GM19372 (cell line): ENCODE results near the gene ZFPL1.

Experiments
- ATAC-seq: cut with Tn5 transposase; IDR thresholded peaks from one replicate; pipeline ENCODE4 v1.9.1; 2021; ENCODE audit warnings: mild to moderate bottlenecking, low read depth, moderate library complexity; ENCODE audit not compliant: unreplicated experiment

Gene ZFPL1

DNA sequence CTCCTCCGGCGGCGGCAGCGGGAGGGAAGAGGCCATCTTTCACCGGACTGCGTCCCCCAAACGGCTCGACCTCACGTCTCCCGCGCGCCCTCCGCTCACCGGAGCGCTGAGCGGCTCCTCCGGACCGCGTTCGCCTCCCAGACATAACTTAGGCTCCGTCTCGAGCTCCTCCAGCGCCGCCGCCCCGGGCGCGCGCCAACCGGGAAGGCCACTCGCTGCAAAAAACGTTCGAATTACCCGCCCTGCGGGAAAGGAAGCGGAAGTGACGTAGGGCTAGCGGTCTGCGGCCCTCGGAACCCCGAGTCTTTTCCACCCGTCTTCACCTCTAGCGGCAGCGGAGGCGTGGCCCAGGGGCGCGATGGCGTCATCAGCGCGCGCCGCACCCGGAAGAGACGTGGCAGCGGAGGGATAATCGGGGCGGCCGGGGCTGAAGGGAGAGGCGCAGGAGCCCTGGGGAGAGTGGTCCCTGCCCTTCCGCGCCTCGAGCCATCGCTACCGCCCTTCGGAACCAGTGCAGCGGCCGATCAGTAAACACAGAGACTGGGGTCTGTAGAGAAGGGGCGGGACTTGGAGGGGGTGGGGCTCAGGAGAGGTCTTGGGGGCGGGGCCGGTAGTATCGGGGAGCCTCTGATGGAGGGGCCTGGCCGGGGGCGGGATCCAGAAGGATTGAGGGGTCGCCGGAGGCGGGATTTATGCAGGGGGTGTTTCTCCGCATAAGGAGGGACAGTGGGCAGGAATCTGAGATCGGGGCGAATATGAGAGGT is at the start of gene ZFPL1, which contains the start of gene CDCA5:
ZFPL1 (plus strand) TSS at position 389 of the 764 bp plus-strand sequence. CDS start 477 bp downstream, outside the sequence.
CDCA5 (minus strand) TSS at position 207 of the 764 bp plus-strand sequence; CDS start at position 145, 62 bp downstream.
- peak; percentile 92 for ATAC-seq

DNA sequence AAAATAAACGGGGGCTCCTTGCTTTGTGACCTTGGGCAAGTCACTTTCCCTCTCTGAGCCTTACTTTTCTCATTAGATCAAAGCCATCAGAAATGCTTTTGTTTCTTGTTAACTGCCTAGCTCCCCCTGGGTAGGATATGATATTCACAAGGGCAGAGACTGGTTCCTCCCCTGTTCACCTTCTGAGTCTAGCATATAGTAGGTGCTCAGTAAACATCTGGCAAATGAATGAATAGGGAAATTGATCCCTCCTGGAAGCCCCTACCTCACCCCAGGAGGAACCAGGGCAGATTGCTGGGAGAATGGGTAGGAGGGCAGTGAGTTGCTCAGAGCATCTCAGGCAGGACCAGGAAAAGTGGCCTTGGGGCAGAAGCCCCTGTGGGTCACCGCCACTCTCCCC is 49.6 kb upstream of the ZFPL1 start:
- no peak for ATAC-seq

- ATAC-seq: no peak
Observed at GRCh38 chr11:65035579-65035978, 48.4 kb upstream of the ZFPL1 start.

DNA sequence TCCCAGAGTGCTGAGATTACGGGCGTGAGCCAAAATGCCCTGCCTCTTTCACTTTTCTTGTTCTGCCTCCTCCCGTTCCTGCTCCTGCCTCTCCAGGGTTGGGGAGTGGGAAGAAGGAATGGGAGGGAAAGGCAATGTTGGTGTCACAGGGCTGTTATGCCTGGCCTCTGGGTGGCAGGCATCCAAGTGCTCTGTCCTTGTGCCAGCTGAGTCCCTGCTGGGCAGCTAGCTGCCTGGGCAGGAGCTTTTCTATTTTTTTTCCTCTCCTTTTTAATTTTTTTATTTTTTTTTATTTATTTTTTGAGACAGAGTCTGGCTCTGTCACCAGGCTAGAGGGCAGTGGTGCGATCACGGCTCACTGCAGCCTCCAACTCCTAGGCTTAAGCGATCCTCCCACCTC is 47.1 kb upstream of the ZFPL1 start:
- no peak for ATAC-seq

GRCh38 chr11:65040520-65040846 is 43.5 kb upstream of the ZFPL1 start:
- ATAC-seq: no peak

GRCh38 chr11:65040847-65041622 is 43.0 kb upstream of the ZFPL1 start, which contains the start of gene SAC3D1:
SAC3D1 (plus strand) TSS chr11:65041210; CDS start chr11:65041293, 83 bp downstream.
- ATAC-seq: peak; percentile 84

GRCh38 chr11:65042891-65043290 is 41.1 kb upstream of the ZFPL1 start:
- ATAC-seq: no peak

DNA sequence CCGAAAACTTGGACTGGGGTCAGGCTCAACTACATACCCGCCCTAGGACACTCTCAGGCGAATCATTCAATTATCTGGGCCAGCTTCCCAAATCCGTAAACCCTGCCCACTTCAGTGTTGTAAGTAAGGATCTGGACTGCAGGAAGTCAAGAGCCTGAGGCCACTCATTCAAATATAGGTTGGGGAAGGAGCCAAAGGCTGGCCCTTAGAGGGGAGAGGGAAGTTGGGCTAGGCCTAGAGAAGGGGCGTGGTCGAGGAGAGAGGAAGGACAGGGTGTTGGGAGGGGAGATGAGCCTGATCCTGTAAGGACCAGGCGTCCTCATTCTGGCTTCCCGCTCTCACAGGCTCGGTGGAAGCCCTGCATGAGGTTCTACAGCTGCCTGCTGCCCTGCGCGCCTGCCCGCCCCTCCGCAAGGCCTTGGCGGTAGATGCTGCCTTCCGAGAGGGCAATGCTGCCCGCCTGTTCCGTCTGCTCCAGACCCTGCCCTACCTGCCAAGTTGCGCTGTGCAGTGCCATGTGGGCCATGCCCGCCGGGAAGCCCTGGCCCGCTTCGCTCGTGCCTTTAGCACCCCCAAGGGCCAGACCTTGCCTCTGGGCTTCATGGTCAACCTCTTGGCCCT is 40.0 kb upstream of the ZFPL1 start:
- ATAC-seq: no peak

GRCh38 chr11:65045061-65045460 is 39.0 kb upstream of the ZFPL1 start:
- ATAC-seq: no peak

DNA sequence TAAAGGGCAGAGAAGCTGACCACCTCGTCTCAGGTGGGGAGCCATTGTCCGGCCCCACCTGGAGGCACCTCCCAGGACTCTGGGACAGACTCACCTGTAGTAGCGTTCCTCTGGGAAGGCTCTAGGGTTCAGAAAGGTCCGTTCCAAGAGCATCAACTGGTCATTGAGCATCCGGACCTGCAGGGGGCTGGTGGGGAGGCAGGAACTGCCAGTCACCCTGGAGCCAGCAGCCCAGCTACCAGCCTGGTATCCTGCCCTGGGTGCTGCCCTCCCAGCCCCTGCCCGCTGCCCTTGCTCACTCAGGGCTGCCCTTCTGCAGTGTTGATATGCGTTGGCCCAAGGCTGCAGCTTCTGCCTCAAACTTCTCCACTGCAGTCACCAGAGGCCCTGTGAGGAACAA is 38.3 kb upstream of the ZFPL1 start:
- no peak for ATAC-seq

DNA sequence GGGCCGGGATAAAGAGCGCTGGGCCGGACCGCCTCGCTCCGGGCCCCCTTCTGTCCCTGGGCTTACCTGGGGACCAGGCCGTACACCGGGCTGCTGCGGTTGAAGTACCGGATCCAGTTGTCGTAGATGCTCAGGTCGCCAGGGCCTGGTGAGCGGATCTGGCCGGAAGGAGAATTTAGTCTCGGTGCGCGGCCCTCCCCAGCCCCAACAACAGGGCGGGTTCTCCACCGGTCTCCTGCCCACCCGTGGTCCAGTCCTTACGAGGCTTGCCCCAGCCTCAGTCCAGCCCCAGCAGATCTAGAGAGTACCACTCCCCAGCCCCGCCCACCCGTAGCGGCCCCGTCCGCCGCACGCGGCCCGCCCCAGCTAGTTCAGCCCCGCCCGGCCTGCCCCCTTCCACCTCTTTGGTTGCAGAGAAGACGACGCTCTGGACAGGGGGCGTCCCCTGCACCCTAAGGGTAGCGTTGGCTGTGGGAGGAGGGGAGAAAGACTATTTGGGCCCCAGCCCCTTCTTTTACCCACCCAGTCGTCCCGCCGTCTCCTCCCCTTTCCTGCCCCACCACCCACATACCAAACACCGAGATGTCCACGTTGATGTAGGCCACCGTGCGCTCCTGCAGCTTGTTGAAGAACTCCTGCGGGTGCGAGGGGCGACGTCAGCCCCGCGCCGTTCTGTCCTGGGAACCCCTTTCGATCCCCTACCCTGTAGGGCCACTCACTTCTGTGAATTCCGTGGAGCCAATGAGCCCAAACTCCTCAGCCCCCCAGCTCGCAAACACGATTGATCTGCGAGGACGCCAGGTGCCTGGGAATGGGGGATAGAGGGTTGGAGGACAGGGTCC is 36.2 kb upstream of the ZFPL1 start:
- no peak for ATAC-seq

DNA sequence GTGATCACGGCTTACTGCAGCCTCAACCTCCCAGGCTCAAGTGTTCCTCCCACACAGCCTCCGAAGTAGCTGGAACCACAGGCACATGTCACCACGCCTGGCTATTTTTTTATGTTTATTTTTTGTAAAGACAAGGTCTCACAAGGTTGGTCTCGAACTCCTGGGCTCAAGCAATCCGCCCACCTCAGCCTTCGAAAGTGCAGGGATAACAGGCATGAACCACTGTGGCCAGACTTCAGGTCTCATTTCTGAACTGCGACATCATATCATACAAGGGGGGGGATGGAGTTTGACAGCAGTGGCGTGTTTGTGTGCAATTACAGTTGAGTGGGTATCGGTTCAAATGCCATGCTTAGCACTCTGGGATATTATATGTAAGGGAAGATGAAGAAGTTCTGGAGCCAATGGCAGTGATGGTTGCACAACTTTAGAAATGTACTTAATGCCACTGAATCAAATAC is 32.6 kb upstream of the ZFPL1 start:
- ATAC-seq: no peak

GRCh38 chr11:65053827-65054508 is 30.1 kb upstream of the ZFPL1 start:
- ATAC-seq: no peak

DNA sequence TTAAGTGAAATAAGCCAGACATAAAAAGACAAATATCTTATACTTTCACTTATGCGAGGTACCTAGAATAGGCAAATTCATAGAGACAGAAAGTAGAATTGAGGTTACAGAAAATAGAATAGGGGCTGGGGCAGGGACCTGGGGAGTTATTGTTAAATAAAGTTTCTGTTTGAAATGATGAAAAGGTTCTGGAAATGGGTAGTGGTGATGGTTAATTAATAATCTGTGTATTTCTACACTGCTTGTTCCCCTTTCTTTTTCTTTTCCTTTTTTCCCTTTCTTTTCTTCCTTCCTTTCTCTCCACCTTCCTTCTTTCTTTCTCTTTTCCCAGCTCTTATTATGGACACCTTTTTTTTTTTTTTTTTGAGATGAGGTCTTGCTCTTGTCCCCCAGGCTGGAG is 28.5 kb upstream of the ZFPL1 start:
- no peak for ATAC-seq

GRCh38 chr11:65056999-65057398 is 27.0 kb upstream of the ZFPL1 start:
- ATAC-seq: no peak

DNA sequence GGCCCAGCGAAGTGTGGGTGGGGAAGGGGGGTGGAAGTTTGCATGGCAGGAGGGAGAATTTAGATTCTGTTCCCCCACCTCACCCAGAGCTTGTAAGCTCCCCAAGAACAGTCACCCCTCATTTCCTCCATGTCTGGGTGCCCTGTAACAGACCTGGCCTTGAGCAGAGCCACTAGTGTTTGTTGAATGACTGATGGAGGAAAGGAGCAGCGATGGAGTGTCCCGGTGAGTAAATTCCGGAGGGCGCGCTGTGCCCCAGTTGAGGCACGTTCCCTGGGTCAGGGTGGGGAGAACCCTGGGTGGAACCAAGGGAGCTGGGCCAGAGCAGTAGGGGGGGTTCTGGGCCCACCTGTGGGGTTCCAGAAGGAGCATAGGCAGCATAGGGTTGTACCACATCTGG is 26.5 kb upstream of the ZFPL1 start:
- no peak for ATAC-seq

DNA sequence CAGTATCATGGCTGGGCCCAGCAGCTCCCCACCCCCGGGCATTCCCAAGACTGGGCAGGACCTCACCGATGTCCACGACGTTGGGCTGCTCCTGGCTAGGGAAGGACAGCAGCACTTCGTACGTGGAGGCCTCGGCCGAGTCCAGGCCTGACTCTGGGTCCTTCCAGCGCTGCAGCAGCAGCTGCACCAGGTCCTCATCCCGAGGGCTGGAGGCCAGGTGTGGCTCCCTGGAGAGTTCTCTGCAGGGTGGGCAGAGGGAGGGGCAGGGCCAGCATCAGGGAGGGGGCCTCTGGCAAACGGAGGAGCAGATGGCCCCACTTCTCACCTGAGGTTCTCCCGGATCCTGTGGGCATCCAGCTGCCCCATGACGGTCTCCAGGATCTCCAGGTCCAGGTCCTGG is 26.0 kb upstream of the ZFPL1 start:
- no peak for ATAC-seq

GRCh38 chr11:65058419-65059054 is 25.5 kb upstream of the ZFPL1 start, which contains the start of gene NAALADL1:
NAALADL1 (minus strand) TSS chr11:65058553; CDS start chr11:65058521, 32 bp downstream.
- no peak for ATAC-seq

GRCh38 chr11:65059523-65059922 is 24.5 kb upstream of the ZFPL1 start:
- ATAC-seq: no peak
